Tibial nerve (tissue), 4 donors: Measurements from ENCODE around the gene DDX39A. TPM values are rescaled to one million over a fixed set of nuclear protein-coding genes. Genes with fewer than 3 reads are reported as not detected.

Source experiments
- DNase-seq, 2 donors: peaks; one replicate each; pipeline ENCODE4 v3.0.0-alpha.2; 2019; ENCODE audit warnings: low spot score in 2 of 2
- H3K27ac ChIP-seq, 4 donors: fragments of 200-600 bp; sonication (generic) in 3 of 4; one replicate each; pipeline ENCODE4 v1.5.1; 2017 to 2019; ENCODE audit warnings: mild to moderate bottlenecking in 1 of 4
- H3K27me3 ChIP-seq, 2 donors: fragments of 200-600 bp; sonication (generic) in 1 of 2; one replicate each; pipeline versions ENCODE4 v1.5.1 to v1.6.0; 2017 to 2019
- H3K36me3 ChIP-seq, 3 donors: fragments of 200-600 bp; sonication (generic); one replicate each; pipeline ENCODE4 v1.5.1; 2018 to 2019
- H3K4me1 ChIP-seq, 4 donors: fragments of 200-600 bp; sonication (generic) in 3 of 4; one replicate each; pipeline ENCODE4 v1.5.1; 2017 to 2019
- H3K4me3 ChIP-seq, 4 donors: fragments of 200-600 bp; sonication (generic) in 3 of 4; one replicate each; pipeline ENCODE4 v1.5.1; 2017 to 2019; ENCODE audit warnings: mild to moderate bottlenecking in 1 of 4, moderate library complexity in 1 of 4
- H3K9me3 ChIP-seq, 4 donors: fragments of 200-600 bp; sonication (generic) in 3 of 4; one replicate each; pipeline ENCODE4 v1.5.1; 2017 to 2019
- EP300 ChIP-seq, 2 donors: sonication (generic); formaldehyde crosslinking; IDR thresholded peaks; one replicate each; pipeline ENCODE4 v1.6.1; 2017; ENCODE audit warnings: antibody characterized with exemption in 2 of 2, mild to moderate bottlenecking in 1 of 2
- POLR2A ChIP-seq, 2 donors: fragments of 450-650 bp; IDR thresholded peaks; one replicate each; pipeline ENCODE4 v1.6.1; 2017; ENCODE audit warnings: antibody characterized with exemption in 2 of 2, mild to moderate bottlenecking in 2 of 2, moderate library complexity in 2 of 2
- WGBS, 2 donors: methylation state at CpG; one replicate each; pipeline ENCODE4 v1.1.5; 2018; 5-methylcytosine and 5-hydroxymethylcytosine counted together
- total RNA-seq, 4 donors: library from RNA; depleted of rRNA; stranded (reverse); fragments of >200 nt; gene quantifications; one replicate each; pipeline ENCODE4 v1.1.0, GENCODE V29; 2016
- TF ChIP-seq, protein P1 (sequence below), 5 experiments: fragments of 200-600 bp in 3 of 5; fragments of 450-650 bp in 2 of 5; sonication (generic) in 3 of 5; IDR thresholded peaks; one replicate each; pipeline ENCODE4 v1.5.1; 2016 to 2019; ENCODE audit warnings: antibody characterized with exemption in 5 of 5, mild to moderate bottlenecking in 3 of 5, moderate library complexity in 2 of 5

DDX39A gene
- total RNA-seq, 4 donors from 2014 or later: 60.7 to 136 (median 92.6) TPM

DNA sequence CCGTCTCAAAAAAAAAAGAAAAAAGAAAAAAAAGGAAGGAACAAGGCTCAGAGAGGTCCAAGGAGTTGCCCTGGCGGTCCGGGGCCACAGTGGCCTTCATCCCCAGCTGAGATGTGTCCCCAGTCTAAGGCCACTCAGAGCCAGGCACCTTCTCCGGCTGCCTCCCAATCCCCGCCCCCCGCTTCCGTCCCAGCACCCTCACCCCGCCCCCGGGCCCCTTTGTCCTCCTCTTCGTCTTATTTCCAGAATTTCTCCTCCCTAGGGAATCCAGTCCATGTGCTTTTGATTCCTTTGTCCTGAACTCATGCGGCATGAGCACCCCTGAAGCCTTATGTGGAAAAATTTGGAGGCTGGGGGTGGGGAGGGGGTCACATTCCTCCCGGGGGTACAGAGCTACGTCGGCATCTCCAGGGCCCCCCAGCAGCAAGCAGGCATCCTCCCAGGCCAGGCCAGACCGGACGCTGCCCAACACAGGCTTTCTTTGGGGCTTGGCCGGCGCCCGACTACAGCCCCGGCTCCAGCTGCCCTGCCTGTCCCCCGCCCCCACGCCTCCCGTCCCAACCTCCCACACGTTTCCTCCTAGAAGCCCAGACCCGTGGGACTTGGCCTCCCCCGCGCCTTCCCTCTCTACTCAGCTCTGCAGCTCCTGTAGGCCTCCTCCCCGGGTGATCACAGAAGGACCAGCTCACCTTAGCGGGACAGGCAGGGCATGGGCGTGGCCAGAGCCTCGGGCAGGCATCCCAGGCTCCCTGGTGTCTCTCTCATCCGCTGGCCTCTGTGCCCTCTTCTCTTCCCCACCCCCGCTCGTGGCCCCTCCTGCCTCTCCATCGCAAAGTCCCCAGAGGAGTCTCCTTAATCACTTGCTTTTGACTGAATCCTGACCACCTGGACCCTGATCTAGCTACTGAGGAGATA is 55.7 kb downstream of the DDX39A start:
- no peak for TF ChIP-seq POLR2A (IDR thresholded peaks at IDR 0.05)
- no peak for TF ChIP-seq EP300 (IDR thresholded peaks at IDR 0.05)
- TF ChIP-seq, protein P1, sequence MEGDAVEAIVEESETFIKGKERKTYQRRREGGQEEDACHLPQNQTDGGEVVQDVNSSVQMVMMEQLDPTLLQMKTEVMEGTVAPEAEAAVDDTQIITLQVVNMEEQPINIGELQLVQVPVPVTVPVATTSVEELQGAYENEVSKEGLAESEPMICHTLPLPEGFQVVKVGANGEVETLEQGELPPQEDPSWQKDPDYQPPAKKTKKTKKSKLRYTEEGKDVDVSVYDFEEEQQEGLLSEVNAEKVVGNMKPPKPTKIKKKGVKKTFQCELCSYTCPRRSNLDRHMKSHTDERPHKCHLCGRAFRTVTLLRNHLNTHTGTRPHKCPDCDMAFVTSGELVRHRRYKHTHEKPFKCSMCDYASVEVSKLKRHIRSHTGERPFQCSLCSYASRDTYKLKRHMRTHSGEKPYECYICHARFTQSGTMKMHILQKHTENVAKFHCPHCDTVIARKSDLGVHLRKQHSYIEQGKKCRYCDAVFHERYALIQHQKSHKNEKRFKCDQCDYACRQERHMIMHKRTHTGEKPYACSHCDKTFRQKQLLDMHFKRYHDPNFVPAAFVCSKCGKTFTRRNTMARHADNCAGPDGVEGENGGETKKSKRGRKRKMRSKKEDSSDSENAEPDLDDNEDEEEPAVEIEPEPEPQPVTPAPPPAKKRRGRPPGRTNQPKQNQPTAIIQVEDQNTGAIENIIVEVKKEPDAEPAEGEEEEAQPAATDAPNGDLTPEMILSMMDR (IDR thresholded peaks at IDR 0.05): no peak
- 7 to 8% methylated on average over 27 to 35 of the region's 35 CpGs for WGBS, 2 donors
- Histone ChIP-seq H3K4me1 (peaks cover 0 to 14% (median 8%) of the 10 kb centered on the region in 4 donors), H3K4me3 (peak overlapping the region; percentile 5 to 38 (median 35)), H3K27ac (peak overlapping the region in 3 of 4 donors; percentile 61 to 81 (median 75)), H3K36me3 (no peaks in the 10 kb centered on the region), H3K9me3 (no peaks in the 10 kb centered on the region), H3K27me3 (no peaks in the 10 kb centered on the region)
- DNase-seq: no peak

DNA sequence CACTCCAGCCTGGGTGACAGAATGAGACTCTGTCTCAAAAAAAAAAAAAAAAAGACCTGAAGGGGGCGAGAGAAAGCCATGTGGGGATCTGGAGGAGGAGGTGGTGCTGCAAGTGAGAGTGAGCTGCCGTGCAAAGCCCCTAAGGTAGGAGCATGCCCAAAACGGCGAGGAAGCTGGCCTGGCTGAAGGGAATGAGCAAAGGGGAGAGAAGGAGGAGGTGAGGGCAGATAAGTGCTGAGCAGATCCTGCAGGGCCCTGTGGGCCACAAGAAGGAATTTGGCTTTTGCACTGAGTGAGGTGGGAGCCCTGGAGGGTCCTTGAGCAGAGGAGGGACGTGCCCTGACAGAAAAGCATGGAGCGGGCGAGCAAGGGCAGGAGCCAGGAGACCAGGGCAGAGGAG is 57.3 kb downstream of the DDX39A start:
- Histone ChIP-seq H3K4me1 (peaks cover 0 to 14% (median 7%) of the 10 kb centered on the region in 4 donors), H3K9me3 (no peaks in the 10 kb centered on the region)

More for the DNA sequence above, 57.3 kb downstream of the DDX39A start:
- 58 to 66% methylated on average over 7 of the region's 7 CpGs for WGBS, 2 donors
- Histone ChIP-seq H3K27me3 (no peaks in the 10 kb centered on the region), H3K27ac (no peak overlapping the region), H3K36me3 (no peaks in the 10 kb centered on the region), H3K4me3 (no peak overlapping the region)
- DNase-seq: no peak
- TF ChIP-seq EP300 (IDR thresholded peaks at IDR 0.05): no peak
- no peak for TF ChIP-seq POLR2A (IDR thresholded peaks at IDR 0.05)
- TF ChIP-seq, protein P1 (IDR thresholded peaks at IDR 0.05): no peak

Other genes with a start within 250 kb of the DDX39A start
- 10 to 100 TPM in 2 of 4 donors, 1 to 10 TPM in 2; 8.0 to 17.5 (median 11.2) TPM for gene ADGRL1, start 213.2 kb downstream of the DDX39A start, total RNA-seq
- gene ADGRE5, start 37.9 kb downstream of the DDX39A start, total RNA-seq: 10 to 100 TPM; 22.0 to 40.9 (median 27.7) TPM
- gene PKN1, start 14.0 kb upstream of the DDX39A start, total RNA-seq: 100 to 1,000 TPM in 2 of 4 donors, 10 to 100 TPM in 2; 73.9 to 150 (median 118) TPM
- gene PTGER1, start 56.0 kb upstream of the DDX39A start, total RNA-seq: 1 to 10 TPM in 3 of 4 donors, under 1 TPM in 1; 0.90 to 5.9 (median 3.5) TPM
- 100 to 1,000 TPM in 3 of 4 donors, 10 to 100 TPM in 1; 61.8 to 122 (median 113) TPM for gene GIPC1, start 76.8 kb upstream of the DDX39A start, total RNA-seq
- 100 to 1,000 TPM in 1 of 4 donors, 10 to 100 TPM in 3; 48.9 to 132 (median 73.9) TPM for gene DNAJB1, start 99.1 kb upstream of the DDX39A start, total RNA-seq
- 10 to 100 TPM; 33.1 to 55.1 (median 43.6) TPM for gene TECR, start 110.3 kb upstream of the DDX39A start, total RNA-seq
- gene NDUFB7, start 152.7 kb upstream of the DDX39A start, total RNA-seq: 100 to 1,000 TPM; 315 to 444 (median 398) TPM
- gene CLEC17A, start 163.7 kb upstream of the DDX39A start, total RNA-seq: under 1 TPM in 1 of 4 donors, not detected in 3; 0.60 TPM